22Rv1 (cell line): Measurements from ENCODE around the gene MAD2L2.

Experiments
- H3K27ac ChIP-seq: fragments of 450-650 bp; 2 replicates; pipeline ENCODE4 v1.5.1; 2017
- CTCF ChIP-seq: fragments of 450-650 bp; IDR thresholded peaks from 2 replicates; pipeline ENCODE4 v1.5.1; 2017; ENCODE audit warnings: mild to moderate bottlenecking
- ZFX ChIP-seq: fragments of 450-650 bp; IDR thresholded peaks from 2 replicates; pipeline ENCODE4 v1.6.1; 2017; ENCODE audit warnings: antibody characterized with exemption, borderline replicate concordance

MAD2L2 gene

DNA sequence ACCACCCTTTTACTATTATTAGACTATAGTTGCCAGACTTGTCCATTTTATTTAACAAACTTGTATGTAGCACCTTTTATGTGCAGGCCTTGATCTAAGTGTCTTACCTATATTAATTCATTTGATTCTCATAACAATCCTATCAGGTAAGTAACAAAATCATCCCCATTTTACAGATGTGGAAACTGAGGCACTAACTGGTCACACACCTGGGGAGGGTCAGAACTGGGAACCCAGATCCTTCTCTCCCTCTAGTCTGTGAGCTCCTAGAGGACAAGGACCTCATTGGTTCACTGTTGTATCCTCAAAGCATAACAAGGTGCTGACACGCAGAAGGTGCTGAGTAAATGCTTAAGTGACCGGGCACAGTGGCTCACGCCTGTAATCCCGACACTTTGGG lies 41.6 kb downstream of the MAD2L2 start:
- H3K27ac ChIP-seq = no peak overlapping the region
- TF ChIP-seq CTCF (no peak), ZFX (no peak)

DNA sequence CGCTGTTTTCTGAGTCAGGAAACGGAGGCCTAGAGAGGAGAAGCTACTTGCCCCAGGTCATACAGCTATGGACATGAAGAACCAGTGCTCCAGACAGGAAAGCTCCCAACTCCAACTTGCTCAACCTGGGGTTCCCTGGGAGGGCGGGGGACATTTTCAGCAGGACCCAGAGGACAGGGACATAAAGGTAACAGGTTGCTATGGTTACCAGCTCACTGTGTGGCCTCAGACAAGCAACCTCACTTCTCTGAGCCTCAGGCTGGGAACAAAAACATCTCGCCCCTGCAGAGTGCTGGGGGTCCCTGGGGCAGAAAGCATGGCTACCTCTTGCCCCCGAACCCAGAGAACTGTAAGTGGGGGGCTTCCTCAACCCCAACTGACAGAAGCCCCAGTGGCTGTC lies 42.8 kb downstream of the MAD2L2 start:
- H3K27ac ChIP-seq = no peak overlapping the region
- TF ChIP-seq ZFX (no peak), CTCF (no peak)

DNA sequence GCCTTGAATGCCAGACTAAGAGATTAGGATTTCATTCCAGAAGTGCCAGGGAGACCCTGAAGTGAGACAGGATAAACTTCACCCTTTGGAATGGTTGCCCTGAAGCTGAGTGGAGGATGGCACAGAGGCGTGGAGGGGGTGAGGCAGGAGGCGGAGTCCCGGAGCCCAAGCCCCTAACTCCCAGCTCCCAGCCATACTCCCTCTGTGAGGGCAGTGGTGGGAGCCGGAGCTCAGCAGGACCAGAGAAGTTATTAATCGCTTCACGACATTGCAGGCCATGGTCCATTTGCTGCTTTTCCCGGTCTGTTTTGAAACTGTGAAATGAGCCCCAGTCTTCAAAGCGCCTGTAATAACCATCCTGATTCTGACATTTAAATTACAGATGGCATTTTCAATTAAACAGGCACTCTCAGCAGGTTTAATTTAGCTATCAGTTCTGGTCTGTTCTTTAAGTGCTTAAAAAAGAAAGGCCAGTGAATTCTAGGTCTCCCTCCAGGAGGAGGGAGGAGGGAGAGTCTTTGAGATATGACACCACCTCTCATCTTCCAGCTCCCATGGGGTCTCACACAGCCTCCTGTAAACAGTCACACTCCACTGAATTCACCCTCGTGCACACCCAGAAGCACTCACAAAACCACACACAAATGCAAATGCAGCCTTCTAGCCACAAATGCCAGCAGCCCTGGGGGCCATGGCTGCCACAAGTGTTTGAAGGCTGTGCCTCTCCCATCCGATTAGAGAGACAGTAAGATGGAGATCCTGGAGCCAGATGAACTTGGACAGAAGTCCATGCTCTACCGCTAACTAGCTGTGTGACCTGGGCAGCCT lies 46.4 kb downstream of the MAD2L2 start:
- H3K27ac ChIP-seq = no peak overlapping the region
- TF ChIP-seq CTCF (no peak), ZFX (no peak)

DNA sequence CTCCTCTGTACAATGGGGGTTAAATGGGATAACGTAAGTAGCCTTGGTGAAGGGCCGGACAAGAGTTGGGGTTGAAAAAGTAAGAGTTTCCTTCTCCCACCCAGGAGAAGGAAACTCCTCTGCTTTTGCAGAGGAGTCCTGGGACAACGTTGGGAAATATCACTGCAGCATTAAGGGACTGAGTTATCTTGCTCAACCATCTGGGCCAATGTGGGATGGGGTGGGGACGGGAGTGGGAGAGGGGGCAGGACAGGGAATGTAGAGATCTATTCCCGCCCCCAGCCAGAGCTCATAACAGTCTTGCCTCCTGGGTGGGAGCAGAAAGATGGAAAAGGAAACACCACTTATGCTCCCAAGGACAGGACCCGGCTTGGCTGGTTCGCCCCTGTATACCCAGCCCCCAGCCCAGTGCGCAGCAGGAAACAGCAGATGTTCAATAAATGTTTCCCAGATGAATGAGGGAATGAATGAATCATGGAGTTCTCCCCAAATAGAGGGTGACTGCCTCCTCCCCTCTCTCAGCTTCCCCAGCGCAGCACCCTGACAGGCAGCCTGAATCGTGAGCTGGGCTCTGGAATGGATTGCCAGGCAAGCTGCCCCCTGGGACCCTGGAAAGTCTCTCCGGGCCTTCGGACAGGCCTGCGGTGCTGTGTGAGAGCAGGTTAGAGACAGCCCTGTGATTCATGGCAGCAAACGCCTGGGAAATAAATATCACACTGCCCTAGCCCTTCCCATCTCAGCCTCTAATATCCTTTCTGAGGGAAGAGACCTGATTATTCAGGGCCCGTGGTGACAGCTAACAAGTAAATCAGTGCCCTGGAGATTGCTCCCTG lies 51.5 kb downstream of the MAD2L2 start:
- TF ChIP-seq ZFX = no peak
- TF ChIP-seq CTCF = no peak
- no peak overlapping the region for H3K27ac ChIP-seq

- no peak overlapping the region for H3K27ac ChIP-seq
- TF ChIP-seq CTCF (no peak), ZFX (no peak)
Observed at GRCh38 chr1:11628767-11629166, 52.2 kb downstream of the MAD2L2 start.

- no peak overlapping the region for H3K27ac ChIP-seq
- TF ChIP-seq CTCF (no peak), ZFX (no peak)
Observed at GRCh38 chr1:11626551-11626950, 54.4 kb downstream of the MAD2L2 start.
